K562 (cell line): ENCODE measurements around the gene IL1RN. TPM values are rescaled to one million over a fixed set of nuclear protein-coding genes. Genes with fewer than 3 reads are reported as not detected.

Source experiments
- ATF1 ChIP-seq, 2 experiments: fragments of 450-650 bp in 1 of 2; IDR thresholded peaks; 2 replicates each; pipeline ENCODE4 v1.6.1; 2016; ENCODE audit warnings: missing compliant biosample characterization in 1 of 2, missing genetic modification characterization in 1 of 2
- FOSL1 ChIP-seq: fragments of 200-800 bp; sonication (Bioruptor generic); conservative IDR thresholded peaks from 2 replicates; pipeline ENCODE4 v1.6.1; 2016; ENCODE audit warnings: missing genetic modification characterization, missing compliant biosample characterization
- JUND ChIP-seq, 2 experiments: IDR thresholded peaks; 2 replicates in 1 of 2; 3 replicates in 1 of 2; pipeline ENCODE4 v1.6.1; 2011; ENCODE audit warnings: borderline replicate concordance in 2 of 2, low read depth in 2 of 2, low read length in 2 of 2, improper control_type of control experiment in 1 of 2, missing biosample characterization in 1 of 2, missing genetic modification characterization in 1 of 2, missing genetic modification reagents in 1 of 2
- L3MBTL2 ChIP-seq: fragments of 450-650 bp; IDR thresholded peaks from 2 replicates; pipeline ENCODE4 v1.6.1; 2016; ENCODE audit warnings: mild to moderate bottlenecking, moderate library complexity
- MAZ ChIP-seq, 2 experiments: fragments of 450-650 bp in 1 of 2; sonication (generic) in 1 of 2; formaldehyde crosslinking; IDR thresholded peaks in 1 of 2; conservative IDR thresholded peaks in 1 of 2; 2 replicates each; pipeline versions ENCODE4 v1.4.0 to v1.5.0; 2020; ENCODE audit warnings: mild to moderate bottlenecking in 1 of 2, missing genetic modification reagents in 1 of 2
- RAD21 ChIP-seq, 2 experiments: fragments of 250-450 bp in 1 of 2; fragments of 450-650 bp in 1 of 2; sonication (Bioruptor Pico) in 1 of 2; formaldehyde crosslinking in 1 of 2; IDR thresholded peaks in 1 of 2; conservative IDR thresholded peaks in 1 of 2; 2 replicates each; pipeline versions ENCODE4 v1.4.0 to v1.8.0; 2020 to 2022; ENCODE audit warnings: mild to moderate bottlenecking in 2 of 2, moderate library complexity in 1 of 2
- TAF7 ChIP-seq: fragments of 450-650 bp; IDR thresholded peaks from 2 replicates; pipeline ENCODE4 v1.6.1; 2016; ENCODE audit warnings: missing genetic modification characterization, missing compliant biosample characterization
- ZNF589 ChIP-seq: fragments of 200-800 bp; sonication (Bioruptor generic); IDR thresholded peaks from 2 replicates; pipeline ENCODE4 v1.6.1; 2016; ENCODE audit warnings: low read depth, missing genetic modification characterization, missing compliant biosample characterization
- ZNF639 ChIP-seq, 2 experiments: fragments of 200-800 bp in 1 of 2; sonication (Bioruptor generic) in 1 of 2; sonication (generic) in 1 of 2; formaldehyde crosslinking in 1 of 2; IDR thresholded peaks in 1 of 2; conservative IDR thresholded peaks in 1 of 2; 2 replicates each; pipeline versions ENCODE4 v1.5.0 to v1.6.1; 2016 to 2020; ENCODE audit warnings: missing compliant biosample characterization in 1 of 2, missing genetic modification characterization in 1 of 2, missing genetic modification reagents in 1 of 2
- polyA plus RNA-seq, 8 experiments: library from polyadenylated mRNA; depleted of rRNA in 4 of 8; stranded (reverse) in 5 of 8; unstranded in 3 of 8; fragments of >200 nt; fragmentation: Nextera tagmentation in 2 of 8; fragmentation: Illumina TruSeq in 1 of 8; extraction: Ambion mirVana in 2 of 8; extraction: Trizol in 1 of 8; gene quantifications; 2 replicates each; pipeline versions ENCODE4 v1.2.1 to v1.2.3, GENCODE V29; 2011 to 2014; ENCODE audit warnings: inconsistent platforms in 1 of 8, missing spikeins in 1 of 8
- total RNA-seq, 7 experiments: library from RNA; depleted of rRNA in 6 of 7; stranded (reverse); fragments of >200 nt in 6 of 7; fragmentation: Illumina TruSeq in 2 of 7; extraction: Trizol in 2 of 7; gene quantifications; 2 replicates each; pipeline versions ENCODE4 v1.2.1 to v1.2.3, GENCODE V29; 2011 to 2021; ENCODE audit warnings: low replicate concordance in 1 of 7
- TF ChIP-seq, protein P1 (sequence below), 2 experiments: IDR thresholded peaks; 2 replicates each; pipeline ENCODE4 v1.6.1; 2011; ENCODE audit warnings: borderline replicate concordance in 1 of 2, control low read depth in 1 of 2, low read depth in 1 of 2, low read length in 1 of 2, mild to moderate bottlenecking in 1 of 2, mixed read lengths in 1 of 2, moderate library complexity in 1 of 2; ENCODE audit not compliant: insufficient read depth in 1 of 2, insufficient read length in 1 of 2, poor library complexity in 1 of 2, severe bottlenecking in 1 of 2; ENCODE audit errors: extremely low read depth in 1 of 2
- TF ChIP-seq, protein P2 (sequence below): fragments of 200-800 bp; sonication (Bioruptor generic); IDR thresholded peaks from 2 replicates; pipeline ENCODE4 v1.6.1; 2017; ENCODE audit warnings: missing genetic modification characterization, missing compliant biosample characterization
- TF ChIP-seq, protein P3 (sequence below): sonication (generic); formaldehyde crosslinking; IDR thresholded peaks from 2 replicates; pipeline ENCODE4 v1.5.0; 2020; ENCODE audit warnings: missing genetic modification reagents

Gene IL1RN
- total and polyA plus RNA-seq, 9 of the 15 experiments (the other 6 are each of a cell fraction or from before 2014, with no cell fraction given): 0.13 TPM; not detected in 8

GRCh38 chr2:113117541-113118262 is 9.7 kb upstream of the IL1RN start (continued):
- TF ChIP-seq, protein P1, sequence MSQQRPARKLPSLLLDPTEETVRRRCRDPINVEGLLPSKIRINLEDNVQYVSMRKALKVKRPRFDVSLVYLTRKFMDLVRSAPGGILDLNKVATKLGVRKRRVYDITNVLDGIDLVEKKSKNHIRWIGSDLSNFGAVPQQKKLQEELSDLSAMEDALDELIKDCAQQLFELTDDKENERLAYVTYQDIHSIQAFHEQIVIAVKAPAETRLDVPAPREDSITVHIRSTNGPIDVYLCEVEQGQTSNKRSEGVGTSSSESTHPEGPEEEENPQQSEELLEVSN (IDR thresholded peaks at IDR 0.05; ENCODE audit: borderline replicate concordance in 1 of 2, extremely low read depth in 1 of 2, insufficient read depth in 1 of 2, insufficient read length in 1 of 2, low read depth in 1 of 2, low read length in 1 of 2, poor library complexity in 1 of 2, severe bottlenecking in 1 of 2): peak in 1 of 2 experiments; percentile 50
- TF ChIP-seq FOSL1 (tag) (peak; percentile 87), ZNF589 (peak; percentile 75), TAF7 (no peak), JUND (IDR thresholded peaks at IDR 0.05; ENCODE audit: borderline replicate concordance, low read depth, low read length) (peak; percentile 8; the same call in 1 of the 2 replicates), JUND (tag; IDR thresholded peaks at IDR 0.05; ENCODE audit: borderline replicate concordance, low read depth, low read length) (no peak; the same call in 2 of the 3 replicates), MAZ (CRISPR knock-in tag; conservative IDR thresholded peaks at IDR 0.05 in 1 of 2, IDR thresholded peaks at IDR 0.05 in 1 of 2) (peak in 1 of 2 experiments; percentile 22; a peak in 1 of 4 replicates), RAD21 (CRISPR knock-in tag; conservative IDR thresholded peaks at IDR 0.05 in 1 of 2, IDR thresholded peaks at IDR 0.05 in 1 of 2) (no peak), ZNF639 (CRISPR knock-in tag; conservative IDR thresholded peaks at IDR 0.05 in 1 of 2, IDR thresholded peaks at IDR 0.05 in 1 of 2) (peak in 1 of 2 experiments; percentile 69; a peak in 2 of 4 replicates), ATF1 (CRISPR knock-in tag; IDR thresholded peaks at IDR 0.05) (no peak), ATF1 (tag; IDR thresholded peaks at IDR 0.05) (no peak), L3MBTL2 (peak; percentile 69; the same call in 1 of the 2 replicates)
- TF ChIP-seq, protein P2, sequence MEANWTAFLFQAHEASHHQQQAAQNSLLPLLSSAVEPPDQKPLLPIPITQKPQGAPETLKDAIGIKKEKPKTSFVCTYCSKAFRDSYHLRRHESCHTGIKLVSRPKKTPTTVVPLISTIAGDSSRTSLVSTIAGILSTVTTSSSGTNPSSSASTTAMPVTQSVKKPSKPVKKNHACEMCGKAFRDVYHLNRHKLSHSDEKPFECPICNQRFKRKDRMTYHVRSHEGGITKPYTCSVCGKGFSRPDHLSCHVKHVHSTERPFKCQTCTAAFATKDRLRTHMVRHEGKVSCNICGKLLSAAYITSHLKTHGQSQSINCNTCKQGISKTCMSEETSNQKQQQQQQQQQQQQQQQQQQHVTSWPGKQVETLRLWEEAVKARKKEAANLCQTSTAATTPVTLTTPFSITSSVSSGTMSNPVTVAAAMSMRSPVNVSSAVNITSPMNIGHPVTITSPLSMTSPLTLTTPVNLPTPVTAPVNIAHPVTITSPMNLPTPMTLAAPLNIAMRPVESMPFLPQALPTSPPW (CRISPR knock-in tag): peak; percentile 45
- TF ChIP-seq, protein P3, sequence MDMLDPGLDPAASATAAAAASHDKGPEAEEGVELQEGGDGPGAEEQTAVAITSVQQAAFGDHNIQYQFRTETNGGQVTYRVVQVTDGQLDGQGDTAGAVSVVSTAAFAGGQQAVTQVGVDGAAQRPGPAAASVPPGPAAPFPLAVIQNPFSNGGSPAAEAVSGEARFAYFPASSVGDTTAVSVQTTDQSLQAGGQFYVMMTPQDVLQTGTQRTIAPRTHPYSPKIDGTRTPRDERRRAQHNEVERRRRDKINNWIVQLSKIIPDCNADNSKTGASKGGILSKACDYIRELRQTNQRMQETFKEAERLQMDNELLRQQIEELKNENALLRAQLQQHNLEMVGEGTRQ: peak; percentile 43; the same call in 1 of the 2 replicates
